Activated T-cell treated with anti-CD3 and anti-CD28 coated beads for 1 hour (primary cell): Measurements from ENCODE around the gene KCNJ11.
A peak's percentile ranks its signal among the peaks of the same experiment; 100 is the strongest.

ENCODE experiments used
- DNase-seq: peaks from one replicate; pipeline ENCODE4 v3.0.0-alpha.2; 2020; ENCODE audit warnings: low read depth

KCNJ11 gene

DNA sequence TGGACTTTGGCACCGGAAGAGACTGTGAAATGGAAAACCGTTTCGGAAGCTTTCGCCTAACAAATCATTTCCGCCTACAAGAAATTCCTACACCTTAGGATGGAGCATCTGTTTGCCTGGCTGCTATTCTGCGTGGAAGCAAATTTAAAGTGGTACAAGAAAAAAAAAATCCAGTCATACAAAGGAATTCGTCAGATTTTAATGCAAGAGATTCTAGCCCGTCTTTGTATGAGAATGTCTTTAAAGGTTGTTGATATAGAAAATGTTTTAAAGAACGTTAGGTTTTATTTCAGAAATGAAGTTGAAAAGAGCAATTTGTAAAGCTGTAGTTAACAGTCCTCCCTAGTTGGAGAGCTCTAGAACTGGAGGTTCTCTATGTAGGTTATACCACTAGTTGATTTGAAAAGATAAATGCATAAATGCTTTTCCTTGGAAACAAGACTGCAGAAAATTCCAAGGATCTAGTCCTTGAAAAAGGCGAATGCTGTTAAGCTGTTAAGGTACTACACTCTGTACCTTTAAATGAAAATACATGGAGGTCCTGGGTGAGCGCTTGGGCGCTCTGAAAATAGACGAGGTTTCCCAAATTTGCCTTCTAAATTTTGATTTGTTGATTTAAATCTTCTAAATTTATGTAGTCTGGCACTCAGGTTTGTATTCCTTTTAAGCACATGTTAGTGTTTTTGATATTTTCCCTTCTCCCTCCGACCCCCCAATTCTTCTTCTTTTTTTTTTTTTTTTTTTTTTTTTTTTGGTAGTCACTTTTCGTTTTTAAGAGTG lies 34.4 kb downstream of the KCNJ11 start:
- no peak for DNase-seq

DNA sequence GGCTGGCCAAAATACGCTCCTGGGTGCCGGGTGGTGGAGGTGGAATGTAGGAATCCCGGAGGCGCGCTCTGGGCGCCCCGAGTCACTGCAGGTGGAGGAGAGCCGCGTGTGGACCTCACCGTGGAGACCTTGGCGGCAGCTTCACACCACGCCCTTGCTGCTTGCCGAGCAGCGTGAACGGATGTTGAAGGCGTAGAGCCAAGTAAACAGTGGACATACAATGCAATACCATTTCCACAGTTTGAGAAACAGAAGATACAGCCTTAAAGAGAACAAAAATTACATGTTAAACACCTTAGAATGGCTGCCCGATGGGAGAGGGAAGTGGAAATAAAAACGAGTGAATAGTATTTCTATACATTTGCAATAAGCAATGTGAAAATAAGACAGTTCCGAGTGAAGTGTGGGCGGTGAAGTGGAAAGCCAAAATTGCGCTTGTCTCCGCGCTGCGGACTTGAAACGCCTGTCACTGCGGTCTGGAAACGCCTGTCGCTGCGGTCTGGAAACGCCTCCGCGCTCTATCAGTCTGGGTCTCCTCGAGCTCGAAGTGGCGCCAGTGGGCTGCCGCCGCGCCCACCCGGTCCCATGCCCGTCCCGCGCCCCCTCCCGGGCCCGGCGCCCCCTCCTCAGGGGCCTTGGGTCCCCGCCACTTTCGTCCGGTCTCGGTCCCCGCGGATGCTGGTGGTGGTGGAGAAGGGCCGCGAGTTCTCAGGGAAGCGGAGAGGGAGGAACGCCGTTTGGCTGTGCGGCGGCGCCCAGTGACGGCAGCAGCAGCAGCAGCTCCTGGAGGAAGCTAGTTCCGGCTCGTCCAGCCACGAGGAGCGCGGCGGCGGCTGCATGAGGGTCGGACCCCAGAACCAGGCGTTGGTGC lies 35.3 kb downstream of the KCNJ11 start:
- DNase-seq: peak; percentile 27

DNA sequence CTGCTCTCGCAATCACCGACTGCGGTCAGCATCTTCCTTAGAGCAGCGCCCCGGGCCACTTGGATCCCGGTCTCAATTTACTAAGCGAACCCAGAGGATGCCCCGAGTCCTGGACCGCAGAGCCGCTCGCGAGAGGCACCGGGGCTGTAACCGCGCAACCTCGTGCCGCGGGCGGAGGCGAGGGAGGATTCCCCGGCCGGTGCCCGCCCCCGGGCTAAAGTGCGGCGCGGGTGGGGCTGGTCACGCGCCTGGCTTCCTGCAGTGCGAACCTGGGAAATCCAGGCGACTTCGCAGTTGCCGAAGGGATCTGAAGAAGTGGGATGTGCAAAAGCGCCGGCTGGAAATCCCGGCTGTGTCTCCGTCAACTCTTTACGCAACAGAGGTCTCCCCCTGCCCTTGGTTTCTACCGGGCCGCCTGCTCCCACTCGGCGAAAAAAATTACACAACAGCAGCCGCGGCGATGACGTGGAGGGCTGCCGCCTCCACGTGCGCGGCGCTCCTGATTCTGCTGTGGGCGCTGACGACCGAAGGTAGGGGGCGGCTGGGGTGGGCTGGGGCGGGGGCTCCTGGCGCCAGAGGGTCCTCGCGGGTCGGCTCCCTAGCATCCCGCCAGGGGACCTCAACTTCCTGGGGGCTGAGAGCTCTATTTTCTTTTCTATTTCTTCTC lies 36.8 kb downstream of the KCNJ11 start, which contains the start of gene NCR3LG1:
Gene NCR3LG1 (plus strand): TSS at position 291 of the 667 bp plus-strand sequence. CDS start 170 bp downstream, at position 461.
- DNase-seq: peak; percentile 39

DNA sequence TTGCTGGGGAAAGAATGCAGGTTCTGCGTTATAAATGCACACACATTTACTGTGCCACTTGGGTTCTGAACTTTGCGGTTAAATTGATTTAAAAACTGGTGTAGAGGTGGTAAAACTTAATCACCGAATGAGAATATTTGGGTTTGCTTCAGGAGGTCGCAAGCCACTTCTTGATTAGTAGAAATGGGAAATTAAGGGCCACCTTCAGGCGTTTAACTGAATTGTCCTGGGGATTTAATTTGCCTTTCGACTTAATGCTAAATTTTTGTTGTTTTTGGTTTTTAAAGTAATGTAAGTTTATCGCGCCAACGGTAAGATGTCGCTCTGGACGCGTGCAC lies 37.3 kb downstream of the KCNJ11 start:
- no peak for DNase-seq

DNA sequence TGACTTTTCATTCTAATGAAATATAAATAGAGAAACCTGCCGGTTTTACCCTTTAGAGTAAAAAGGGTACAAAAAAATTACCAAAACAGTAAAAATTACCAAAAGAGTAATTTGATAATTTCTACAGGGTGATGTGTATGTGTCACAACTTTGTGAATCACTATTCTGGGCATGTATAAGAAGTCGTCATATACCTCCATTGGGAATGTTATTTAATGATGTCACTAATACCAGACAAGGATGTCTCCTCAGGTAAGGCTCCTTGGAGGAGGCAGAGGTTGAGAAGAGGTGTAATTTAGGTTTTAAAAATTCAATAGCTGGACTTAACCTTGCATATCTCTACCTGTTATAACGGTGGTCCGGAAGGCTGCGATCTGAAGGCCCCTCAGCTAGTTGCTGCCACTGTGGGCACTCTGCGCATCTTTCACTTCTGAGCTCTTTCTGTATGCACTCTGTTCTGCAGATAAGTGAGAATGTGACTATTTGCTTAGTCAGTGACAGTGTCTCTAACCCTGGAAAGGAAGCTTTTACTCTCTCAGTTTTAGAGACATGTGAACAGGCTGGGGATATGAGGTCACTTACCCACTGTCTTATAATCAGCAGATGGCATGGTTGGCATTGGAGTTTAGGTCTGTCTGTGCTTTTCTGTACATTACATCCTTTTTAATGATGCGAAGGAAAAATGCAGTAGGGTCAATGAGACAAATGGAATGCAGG lies 37.8 kb downstream of the KCNJ11 start:
- DNase-seq: no peak

DNA sequence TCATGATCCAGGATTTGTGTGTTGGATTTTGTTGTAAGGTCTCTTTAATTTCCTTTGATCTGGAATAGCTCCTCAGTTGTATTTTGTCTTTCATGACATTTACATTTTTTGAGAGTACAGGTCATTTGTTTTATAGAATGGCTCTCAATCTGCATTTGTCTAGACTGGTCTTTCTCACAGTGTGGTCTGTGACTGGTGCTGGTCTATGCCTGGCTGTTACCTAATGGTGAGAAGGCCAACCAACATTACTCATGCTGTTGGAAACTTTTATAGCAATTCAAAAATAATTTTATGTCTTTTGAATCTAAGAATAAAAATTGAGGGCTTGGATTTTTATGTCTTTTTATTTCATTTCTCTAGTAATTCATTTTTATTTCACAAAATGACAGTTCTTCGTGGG lies 40.8 kb downstream of the KCNJ11 start:
- DNase-seq: no peak

DNA sequence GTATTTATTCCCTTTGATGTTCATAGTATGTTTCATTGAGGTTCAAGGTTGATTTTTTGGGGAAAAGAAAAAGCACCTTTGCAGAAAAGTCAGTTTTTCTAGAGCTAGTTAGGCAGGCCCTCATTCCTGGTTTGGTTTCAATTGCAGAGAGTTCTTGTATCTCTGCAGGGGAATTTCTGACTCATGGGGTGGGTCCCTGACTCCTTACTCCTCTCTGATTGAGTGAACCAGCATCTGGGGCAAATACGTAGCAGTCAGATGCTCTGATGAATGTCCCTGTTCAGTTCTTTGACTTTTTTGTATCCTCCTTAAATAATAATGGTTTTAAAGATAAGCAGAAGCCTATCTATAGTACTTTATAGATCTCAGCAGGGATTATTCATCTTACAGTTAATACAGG lies 44.6 kb downstream of the KCNJ11 start:
- no peak for DNase-seq

DNA sequence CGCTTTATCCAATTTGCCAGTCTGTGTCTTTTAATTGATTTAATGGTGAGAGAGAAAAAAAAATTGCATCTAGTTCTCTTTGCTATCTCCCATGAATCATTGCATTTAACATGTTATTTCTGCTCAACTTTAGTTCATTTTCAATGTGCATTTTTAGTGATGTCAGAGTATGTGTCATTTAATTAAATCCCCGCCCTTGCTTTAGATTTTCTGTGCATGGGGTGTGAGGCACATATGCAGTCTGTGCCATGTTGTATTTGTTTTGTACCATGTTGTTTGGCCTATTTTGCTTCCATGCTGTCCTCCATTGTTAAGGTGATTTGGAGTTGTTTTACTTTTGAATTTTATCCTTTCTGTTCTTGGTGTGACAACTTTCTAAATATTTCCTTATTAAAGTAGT lies 45.2 kb downstream of the KCNJ11 start:
- no peak for DNase-seq
